ENCODE measurements around the gene GPR78. TPM values are rescaled to one million over a fixed set of nuclear protein-coding genes. Genes with fewer than 3 reads are reported as not detected.

GPR78 gene
- total and polyA plus RNA-seq, 2 of the 4 experiments (the other 2 are of a cell fraction), result under 0.01 to 0.10 TPM

GRCh38 chr4:8578717-8579116 lies 1.5 kb upstream of the GPR78 start:
- TF ChIP-seq POLR2A (IDR thresholded peaks at IDR 0.05; ENCODE audit: low read depth, low read length), result no peak
- no peak for TF ChIP-seq CHD1 (IDR thresholded peaks at IDR 0.05; ENCODE audit: low read depth, low read length)
- no peak for TF ChIP-seq RFX5 (IDR thresholded peaks at IDR 0.05; ENCODE audit: low read depth, low read length)
- no peak for TF ChIP-seq ELK1 (IDR thresholded peaks at IDR 0.05; ENCODE audit: borderline replicate concordance, low read depth, low read length)
- no peak for TF ChIP-seq FOS (IDR thresholded peaks at IDR 0.05; ENCODE audit: low read depth, low read length)
- TF ChIP-seq USF2 (IDR thresholded peaks at IDR 0.05; ENCODE audit: low read depth, low read length), result no peak
- no peak for DNase-seq

More at GRCh38 chr4:8578717-8579116, 1.5 kb upstream of the GPR78 start:
- H4K20me1 ChIP-seq (ENCODE audit: insufficient read depth, low read length), result no peaks in the 10 kb centered on the region; the same call in 1 of the 2 replicates
- in situ Hi-C loops (cut with MboI; ENCODE audit: low sequenced_read_pairs), result no loop called here
- H3K23ac ChIP-seq (ENCODE audit: low read depth, low read length), result no peak overlapping the region
- no peak overlapping the region for H2BK120ac ChIP-seq (ENCODE audit: low read depth, low read length)
- ATAC-seq (ENCODE audit: low read depth), result no peak
- no peaks in the 10 kb centered on the region for H3K79me1 ChIP-seq (ENCODE audit: low read depth in 1 of 2, low read length in 2 of 2)
- H3K18ac ChIP-seq (ENCODE audit: low read depth, low read length), result no peak overlapping the region
- H3K4me3 ChIP-seq (ENCODE audit: insufficient read depth, low read depth, low read length), result no peak overlapping the region
- no peak overlapping the region for H3K9ac ChIP-seq (ENCODE audit: low read depth, low read length)
- H2BK20ac ChIP-seq (ENCODE audit: low read depth, low read length), result no peak overlapping the region
- BruUV-seq (replicated peaks), result no TSS peak
- ChIA-PET POLR2A (ENCODE audit: unreplicated experiment) (no interaction called here), CTCF (no interaction called here)
- no peaks in the 10 kb centered on the region for H3K4me1 ChIP-seq (ENCODE audit: control insufficient read depth, insufficient read depth, low read length)
- no peaks in the 10 kb centered on the region for H3K36me3 ChIP-seq (ENCODE audit: control insufficient read depth, insufficient read depth, low read length)
- no peak overlapping the region for H4K91ac ChIP-seq (ENCODE audit: insufficient read depth, low read depth, low read length)
- H3K27me3 ChIP-seq (ENCODE audit: control insufficient read depth, insufficient read depth, low read length), result peaks cover 62% of the 10 kb centered on the region
- no peak overlapping the region for H2BK5ac ChIP-seq (ENCODE audit: low read depth, low read length, poor library complexity, severe bottlenecking)
- H3K9me3 ChIP-seq (ENCODE audit: control insufficient read depth, insufficient read depth, low read length), result no peaks in the 10 kb centered on the region; the same call in 1 of the 2 replicates
- no peak overlapping the region for H3K14ac ChIP-seq (replicated peaks; ENCODE audit: low read depth, low read length)
- WGBS, 2 experiments (ENCODE audit: extremely low coverage in 2 of 2, insufficient read length in 1 of 2), result no CpG with 5 or more reads among the region's 3 CpGs
- H3K4ac ChIP-seq (ENCODE audit: low read depth, low read length), result no peak overlapping the region
- intact Hi-C loops (cut with micrococcal nuclease), result no loop called here
- H2AK9ac ChIP-seq (replicated peaks; ENCODE audit: low read depth, low read length, poor library complexity), result no peak overlapping the region
- no peak overlapping the region for H3K4me2 ChIP-seq (ENCODE audit: low read depth, low read length)
- no peak overlapping the region for H4K5ac ChIP-seq (ENCODE audit: low read depth, low read length)
- no peak overlapping the region for H4K8ac ChIP-seq (ENCODE audit: low read depth in 2 of 2, low read length in 2 of 2)
- no peak overlapping the region for H2BK15ac ChIP-seq (ENCODE audit: low read depth, low read length)
- no peak overlapping the region for H2AK5ac ChIP-seq (ENCODE audit: low read depth, low read length)
- H3K9me1 ChIP-seq (ENCODE audit: insufficient read depth, low read length), result no peaks in the 10 kb centered on the region
- dilution Hi-C loops (cut with HindIII; ENCODE audit: low sequenced_read_pairs, unreplicated experiment), result no loop called here
- no peak overlapping the region for H3K56ac ChIP-seq (ENCODE audit: extremely low read depth, insufficient read depth, low read length)
- H2AFZ ChIP-seq (replicated peaks; ENCODE audit: low read length, poor library complexity), result no peak overlapping the region
- H3K27ac ChIP-seq (ENCODE audit: insufficient read depth, low read length), result no peak overlapping the region

Data from IMR-90 (cell line).